ENCODE results near the gene IGSF3.

DNA sequence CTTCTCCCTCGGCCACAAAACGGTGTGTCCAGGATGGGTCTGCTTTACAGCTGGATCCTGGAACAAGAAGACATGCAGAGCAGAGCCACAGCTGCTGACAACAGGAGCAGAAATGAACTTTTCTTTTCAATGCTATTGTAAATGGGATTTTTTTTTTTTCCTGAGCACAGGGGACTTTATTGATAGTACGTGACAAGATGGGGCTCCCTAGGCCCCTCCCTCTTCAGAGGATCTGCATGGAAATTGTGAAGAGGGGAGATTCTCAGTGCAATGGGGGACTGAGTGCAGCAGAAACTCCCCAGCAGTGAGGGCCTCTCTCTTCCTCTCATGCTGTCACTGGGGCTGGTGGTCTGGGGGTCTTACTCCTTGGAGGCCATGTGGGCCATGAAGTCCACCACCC lies 45.9 kb upstream of the IGSF3 start:
- TF ChIP-seq CTCF (conservative IDR thresholded peaks at IDR 0.05; ENCODE audit: low read depth, low read length), result no peak
- TF ChIP-seq EZH2 (IDR thresholded peaks at IDR 0.05; ENCODE audit: borderline replicate concordance, low read depth, low read length, poor library complexity, severe bottlenecking), result no peak

Data from A673 (cell line).